Astrocyte (in vitro differentiated cells and primary cell): Measurements from ENCODE around the gene PLA2R1.

Experiments used
- EZH2 ChIP-seq: IDR thresholded peaks from 2 replicates; pipeline ENCODE4 v1.6.1; 2012; ENCODE audit warnings: mild to moderate bottlenecking, low read length, inconsistent platforms; ENCODE audit not compliant: insufficient read depth
- TF ChIP-seq, protein P1 (sequence below): IDR thresholded peaks from 2 replicates; pipeline ENCODE4 v1.5.1; 2011; ENCODE audit warnings: low read depth, mild to moderate bottlenecking, inconsistent platforms, low read length, moderate library complexity; ENCODE audit not compliant: insufficient read depth

DNA sequence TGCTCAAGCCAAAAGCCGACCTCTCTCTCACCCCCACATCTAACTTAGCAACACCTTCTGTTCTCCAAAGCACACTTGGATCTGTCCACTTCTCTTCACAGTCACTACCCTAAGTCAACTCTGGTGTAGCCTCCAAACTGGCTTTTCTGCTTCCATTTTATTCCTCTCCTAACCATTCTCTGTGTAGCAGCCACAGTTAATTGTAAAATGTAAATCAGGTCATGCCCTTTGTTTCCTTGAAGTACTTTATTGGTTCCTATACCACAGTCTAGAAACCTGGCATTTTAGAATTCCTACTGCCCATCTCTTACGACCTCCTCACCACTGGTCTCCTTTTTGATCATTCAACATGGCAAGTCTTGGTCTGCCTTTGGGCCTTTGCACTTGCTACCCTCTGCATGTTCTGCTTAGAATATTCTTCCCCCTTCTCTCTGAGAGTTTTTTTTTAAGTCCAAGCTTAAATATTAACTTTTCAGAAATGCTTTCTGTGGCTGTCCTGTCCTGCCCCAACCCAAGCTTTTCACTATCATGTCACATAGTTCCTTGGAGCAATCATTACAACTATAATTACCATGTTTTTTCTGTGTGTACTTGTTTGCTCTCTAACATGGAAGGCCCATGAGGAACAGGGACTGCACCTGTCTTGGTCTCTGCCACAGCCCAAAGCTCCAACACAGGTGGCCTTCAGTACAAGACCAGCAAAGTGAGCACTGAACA, 42.9 kb downstream of the PLA2R1 start:
- TF ChIP-seq, protein P1, sequence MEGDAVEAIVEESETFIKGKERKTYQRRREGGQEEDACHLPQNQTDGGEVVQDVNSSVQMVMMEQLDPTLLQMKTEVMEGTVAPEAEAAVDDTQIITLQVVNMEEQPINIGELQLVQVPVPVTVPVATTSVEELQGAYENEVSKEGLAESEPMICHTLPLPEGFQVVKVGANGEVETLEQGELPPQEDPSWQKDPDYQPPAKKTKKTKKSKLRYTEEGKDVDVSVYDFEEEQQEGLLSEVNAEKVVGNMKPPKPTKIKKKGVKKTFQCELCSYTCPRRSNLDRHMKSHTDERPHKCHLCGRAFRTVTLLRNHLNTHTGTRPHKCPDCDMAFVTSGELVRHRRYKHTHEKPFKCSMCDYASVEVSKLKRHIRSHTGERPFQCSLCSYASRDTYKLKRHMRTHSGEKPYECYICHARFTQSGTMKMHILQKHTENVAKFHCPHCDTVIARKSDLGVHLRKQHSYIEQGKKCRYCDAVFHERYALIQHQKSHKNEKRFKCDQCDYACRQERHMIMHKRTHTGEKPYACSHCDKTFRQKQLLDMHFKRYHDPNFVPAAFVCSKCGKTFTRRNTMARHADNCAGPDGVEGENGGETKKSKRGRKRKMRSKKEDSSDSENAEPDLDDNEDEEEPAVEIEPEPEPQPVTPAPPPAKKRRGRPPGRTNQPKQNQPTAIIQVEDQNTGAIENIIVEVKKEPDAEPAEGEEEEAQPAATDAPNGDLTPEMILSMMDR = no peak
- TF ChIP-seq EZH2 = no peak
